Fibroblast of mammary gland (primary cell): ENCODE data around the gene CLEC7A.
A peak's percentile ranks its signal among the peaks of the same experiment; 100 is the strongest.

Source experiments
- DNase-seq: peaks from one replicate; pipeline ENCODE4 v3.0.0-alpha.2; 2010; ENCODE audit warnings: low read depth
- H3K4me3 ChIP-seq: 2 replicates; pipeline ENCODE4 v1.5.1; 2011; ENCODE audit warnings: low read depth, mild to moderate bottlenecking, low read length, moderate library complexity; ENCODE audit not compliant: control insufficient read depth
- TF ChIP-seq, protein P1 (sequence below): conservative IDR thresholded peaks from 2 replicates; pipeline ENCODE4 v1.5.1; 2011; ENCODE audit warnings: low read depth, low read length, inconsistent platforms; ENCODE audit not compliant: control insufficient read depth, insufficient read depth

The CLEC7A gene

DNA sequence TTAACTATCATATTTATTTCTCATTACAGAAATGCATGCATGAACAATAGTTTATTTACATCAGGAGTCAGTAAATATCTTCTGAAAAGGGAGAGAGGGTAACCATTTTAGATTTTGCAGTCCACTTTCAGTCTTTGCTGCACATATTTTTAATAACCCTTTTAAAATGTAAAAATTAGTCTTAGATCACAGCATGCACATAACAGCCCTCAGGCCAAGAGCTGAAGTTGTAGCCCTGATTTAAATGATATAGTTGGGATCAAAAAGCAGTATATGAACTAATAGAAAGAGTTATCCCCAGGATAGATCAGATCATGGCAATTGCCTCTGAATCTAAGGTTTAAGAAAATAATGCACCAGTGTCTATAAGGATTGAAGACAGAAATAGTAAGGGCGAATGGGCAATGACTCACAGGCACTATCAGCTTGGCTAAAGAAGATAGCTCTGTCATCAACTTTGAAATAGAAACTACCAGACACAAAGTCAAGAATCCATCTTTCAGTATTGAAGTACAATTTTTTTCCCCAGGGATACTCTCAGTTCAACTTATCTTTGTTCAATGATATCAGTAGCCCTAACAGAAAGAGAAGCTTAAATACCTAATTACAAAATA is 13.1 kb upstream of the CLEC7A start:
- TF ChIP-seq, protein P1, sequence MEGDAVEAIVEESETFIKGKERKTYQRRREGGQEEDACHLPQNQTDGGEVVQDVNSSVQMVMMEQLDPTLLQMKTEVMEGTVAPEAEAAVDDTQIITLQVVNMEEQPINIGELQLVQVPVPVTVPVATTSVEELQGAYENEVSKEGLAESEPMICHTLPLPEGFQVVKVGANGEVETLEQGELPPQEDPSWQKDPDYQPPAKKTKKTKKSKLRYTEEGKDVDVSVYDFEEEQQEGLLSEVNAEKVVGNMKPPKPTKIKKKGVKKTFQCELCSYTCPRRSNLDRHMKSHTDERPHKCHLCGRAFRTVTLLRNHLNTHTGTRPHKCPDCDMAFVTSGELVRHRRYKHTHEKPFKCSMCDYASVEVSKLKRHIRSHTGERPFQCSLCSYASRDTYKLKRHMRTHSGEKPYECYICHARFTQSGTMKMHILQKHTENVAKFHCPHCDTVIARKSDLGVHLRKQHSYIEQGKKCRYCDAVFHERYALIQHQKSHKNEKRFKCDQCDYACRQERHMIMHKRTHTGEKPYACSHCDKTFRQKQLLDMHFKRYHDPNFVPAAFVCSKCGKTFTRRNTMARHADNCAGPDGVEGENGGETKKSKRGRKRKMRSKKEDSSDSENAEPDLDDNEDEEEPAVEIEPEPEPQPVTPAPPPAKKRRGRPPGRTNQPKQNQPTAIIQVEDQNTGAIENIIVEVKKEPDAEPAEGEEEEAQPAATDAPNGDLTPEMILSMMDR = no peak
- H3K4me3 ChIP-seq = no peak overlapping the region
- peak; percentile 5 for DNase-seq

DNA sequence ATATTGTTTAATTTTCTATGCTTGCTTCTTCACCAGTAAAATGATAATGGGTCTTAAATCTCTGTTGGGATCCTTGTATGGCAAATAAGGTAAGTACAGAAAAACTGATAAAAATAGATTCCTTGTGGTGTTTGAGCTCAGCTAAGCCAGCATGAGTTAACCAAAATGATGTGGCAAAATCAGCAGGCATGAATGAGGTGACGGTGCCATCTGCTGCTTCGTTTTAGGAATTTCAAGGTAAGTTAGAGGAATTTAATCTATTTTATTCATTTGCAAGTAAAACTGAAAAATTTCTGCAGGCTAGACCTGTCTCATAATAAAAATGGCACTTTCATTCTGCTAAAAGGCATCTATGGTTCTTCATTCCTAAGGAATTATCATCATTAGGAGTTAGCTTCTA is 10.0 kb upstream of the CLEC7A start:
- H3K4me3 ChIP-seq = no peak overlapping the region
- peak; percentile 61 for DNase-seq
- TF ChIP-seq, protein P1 = peak; percentile 45

DNA sequence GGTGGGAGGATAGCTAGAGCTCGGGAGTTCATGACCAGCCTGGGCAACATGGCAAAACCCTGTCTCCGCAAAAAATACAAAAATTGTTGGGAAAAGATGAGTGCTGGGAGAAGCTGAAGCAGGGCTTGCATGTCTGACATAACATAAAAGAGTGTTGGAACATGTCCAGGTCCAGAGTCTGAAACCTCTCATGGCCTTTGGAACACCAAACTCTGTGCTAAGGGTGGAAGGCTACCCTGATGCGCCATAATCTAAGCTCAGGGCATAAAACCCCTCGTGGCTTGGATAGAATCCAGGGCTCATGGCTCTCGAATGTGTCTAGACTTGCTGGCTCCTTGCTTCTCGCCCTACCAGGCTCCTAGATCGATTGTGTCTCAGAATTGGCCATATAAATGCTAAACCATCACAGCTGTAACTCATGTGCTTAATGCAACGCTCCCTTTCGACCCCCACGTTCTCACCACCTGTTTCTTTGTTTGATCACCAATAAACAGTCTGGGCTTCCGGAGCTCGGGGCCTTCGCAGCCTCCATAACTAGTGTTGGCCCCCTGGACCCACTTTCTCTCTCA is 6.7 kb upstream of the CLEC7A start:
- DNase-seq = no peak
- no peak overlapping the region for H3K4me3 ChIP-seq
- TF ChIP-seq, protein P1 = no peak

DNA sequence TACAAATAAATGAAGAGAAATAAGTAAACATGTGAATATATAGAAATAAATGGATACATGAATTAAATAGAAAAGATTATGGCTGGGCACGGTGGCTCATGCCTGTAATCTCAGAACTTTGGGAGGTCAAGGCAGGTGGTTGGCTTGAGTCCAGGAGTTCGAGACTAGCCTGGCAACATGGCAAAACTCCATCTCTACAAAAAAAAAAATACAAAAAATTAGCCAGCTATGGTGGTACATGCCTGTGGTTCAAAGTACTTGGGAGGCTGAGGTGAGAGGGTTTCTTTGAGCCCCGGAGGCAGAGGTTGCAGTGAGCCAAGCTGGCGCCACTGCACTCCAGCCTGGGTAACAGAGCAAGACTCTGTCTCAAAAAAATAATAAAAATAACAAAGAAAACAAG is 5.1 kb upstream of the CLEC7A start:
- TF ChIP-seq, protein P1 = no peak
- DNase-seq = no peak
- no peak overlapping the region for H3K4me3 ChIP-seq

GRCh38 chr12:10132850-10133370 is 2.9 kb upstream of the CLEC7A start:
- no peak for DNase-seq
- no peak overlapping the region for H3K4me3 ChIP-seq
- TF ChIP-seq, protein P1 = no peak

GRCh38 chr12:10131111-10131690 is 1.2 kb upstream of the CLEC7A start:
- H3K4me3 ChIP-seq = no peak overlapping the region
- DNase-seq = no peak

More at GRCh38 chr12:10131111-10131690, 1.2 kb upstream of the CLEC7A start:
- TF ChIP-seq, protein P1 = no peak
